GM20431 (cell line): ENCODE data around the gene ORAI3.

Source experiments
- in situ Hi-C: fragments of 300-500 bp; cut with MseI, MboI; formaldehyde crosslinking; loops from one replicate; pipeline ENCODE4 v1.15.0; 2020; ENCODE audit warnings: low sequenced_read_pairs; ENCODE audit not compliant: unreplicated experiment

ORAI3 gene

DNA sequence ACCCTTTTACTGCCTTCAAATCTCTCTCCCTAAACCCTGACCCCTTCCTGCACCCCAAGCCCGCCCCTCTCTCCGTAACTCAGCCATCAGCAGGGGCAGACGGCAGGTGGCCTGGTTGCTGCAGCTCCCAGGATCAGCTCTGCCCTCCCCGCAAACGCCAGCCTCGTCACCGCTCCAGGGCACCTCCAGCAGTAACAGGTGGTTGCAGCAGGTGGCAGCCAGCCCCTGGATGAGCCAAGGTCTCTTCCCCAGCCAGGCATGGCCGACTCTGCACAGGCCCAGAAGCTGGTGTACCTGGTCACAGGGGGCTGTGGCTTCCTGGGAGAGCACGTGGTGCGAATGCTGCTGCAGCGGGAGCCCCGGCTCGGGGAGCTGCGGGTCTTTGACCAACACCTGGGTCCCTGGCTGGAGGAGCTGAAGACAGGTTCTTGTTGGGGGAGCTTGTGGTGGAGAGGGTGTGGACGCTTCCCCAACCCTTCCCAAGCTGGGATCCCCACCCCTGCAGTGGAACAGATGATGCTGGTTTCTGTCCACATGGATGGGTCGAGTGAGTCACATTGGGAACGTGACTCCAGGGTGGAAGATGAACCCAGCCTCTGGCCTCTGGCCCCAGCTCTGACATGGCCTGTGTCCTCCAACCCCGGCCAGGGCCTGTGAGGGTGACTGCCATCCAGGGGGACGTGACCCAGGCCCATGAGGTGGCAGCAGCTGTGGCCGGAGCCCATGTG, 36.7 kb downstream of the ORAI3 start:
- in situ Hi-C loops: loop anchor here (25.0 kb wide), 1 partner anchor 452 kb away; the partner anchor contains the start of genes COX6A2 and ZNF843

DNA sequence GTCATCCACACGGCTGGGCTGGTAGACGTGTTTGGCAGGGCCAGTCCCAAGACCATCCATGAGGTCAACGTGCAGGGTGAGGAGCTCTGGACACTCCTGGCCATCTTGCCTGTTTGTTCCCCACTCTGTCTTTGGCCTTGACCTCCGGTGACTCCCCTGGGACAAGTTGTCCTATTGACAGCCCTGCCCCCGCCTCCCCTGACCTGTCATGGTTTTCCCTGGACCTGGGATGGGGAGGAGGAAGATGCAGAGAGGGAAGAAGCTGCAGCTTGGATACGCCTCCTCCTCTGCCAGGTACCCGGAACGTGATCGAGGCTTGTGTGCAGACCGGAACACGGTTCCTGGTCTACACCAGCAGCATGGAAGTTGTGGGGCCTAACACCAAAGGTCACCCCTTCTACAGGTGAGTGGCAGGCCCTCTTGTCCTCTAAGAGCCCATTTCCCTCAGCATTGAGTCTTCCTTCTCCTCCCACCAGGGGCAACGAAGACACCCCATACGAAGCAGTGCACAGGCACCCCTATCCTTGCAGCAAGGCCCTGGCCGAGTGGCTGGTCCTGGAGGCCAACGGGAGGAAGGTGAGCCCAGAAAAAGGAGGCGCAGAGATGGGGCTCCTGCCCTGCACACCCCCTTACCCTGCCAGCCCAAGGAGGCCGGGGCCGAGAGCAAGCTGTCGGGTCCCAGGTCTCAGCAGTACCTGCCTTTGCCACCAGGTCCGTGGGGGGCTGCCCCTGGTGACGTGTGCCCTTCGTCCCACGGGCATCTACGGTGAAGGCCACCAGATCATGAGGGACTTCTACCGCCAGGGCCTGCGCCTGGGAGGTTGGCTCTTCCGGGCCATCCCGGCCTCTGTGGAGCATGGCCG, 37.5 kb downstream of the ORAI3 start:
- in situ Hi-C loops: loop anchor here (25.0 kb wide), 1 partner anchor 451 kb away; the partner anchor contains the start of genes COX6A2 and ZNF843

GRCh38 chr16:30987581-30988190, 38.8 kb downstream of the ORAI3 start:
- in situ Hi-C loops: loop anchor here (25.0 kb wide), 1 partner anchor 450 kb away; the partner anchor contains the start of genes COX6A2 and ZNF843

DNA sequence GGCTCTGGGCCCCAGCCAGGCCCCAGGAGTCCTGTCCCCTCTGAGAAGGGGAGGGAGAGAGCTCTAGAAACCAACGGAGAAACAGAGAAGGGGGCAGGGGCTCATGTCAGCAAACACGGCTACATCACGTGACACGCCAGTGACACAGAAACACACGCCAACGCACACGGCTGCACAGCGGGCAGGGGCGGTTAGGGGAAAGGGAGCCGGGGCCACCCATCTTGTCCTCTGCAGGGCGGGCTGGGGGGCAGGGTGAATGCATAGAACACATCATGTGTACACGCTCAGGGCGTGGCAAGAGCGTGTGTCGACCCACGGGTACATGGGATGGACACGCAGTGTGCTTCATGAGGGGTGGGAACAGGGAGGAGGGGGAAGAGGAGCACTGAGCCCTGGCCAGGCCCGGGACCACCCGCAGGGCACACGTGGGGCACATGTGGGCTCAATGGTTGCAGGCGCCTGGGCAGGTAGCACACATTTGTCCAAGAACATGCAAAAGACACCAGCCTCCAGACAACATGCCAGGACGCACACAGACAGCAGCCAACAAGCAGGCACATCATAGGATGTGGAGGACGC, 40.7 kb downstream of the ORAI3 start:
- in situ Hi-C loops: loop anchor here (25.0 kb wide), 1 partner anchor 448 kb away; the partner anchor contains the start of genes COX6A2 and ZNF843

GRCh38 chr16:30990105-30990504, 41.2 kb downstream of the ORAI3 start:
- in situ Hi-C loops: loop anchor here (25.0 kb wide), 1 partner anchor 447 kb away; the partner anchor contains the start of genes COX6A2 and ZNF843

DNA sequence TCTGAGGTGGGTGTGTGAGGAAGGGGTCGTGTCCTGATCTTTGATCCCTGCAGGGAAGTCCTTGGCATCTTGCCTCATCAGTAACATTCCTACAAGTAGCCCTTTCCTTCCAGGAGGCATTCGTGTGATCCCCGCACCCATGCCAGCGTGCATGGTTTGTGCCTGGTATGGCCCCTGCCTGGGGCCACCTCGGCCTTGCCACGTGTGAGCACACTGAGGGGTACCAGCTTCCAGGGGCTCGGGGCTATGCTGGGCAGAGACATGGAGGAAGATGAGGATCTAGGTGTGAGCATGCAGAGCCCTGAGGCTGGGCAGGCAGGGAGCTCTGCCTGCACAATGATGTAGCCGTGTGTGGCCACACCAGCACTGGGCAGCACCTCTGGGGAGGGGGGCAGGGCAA, 42.2 kb downstream of the ORAI3 start:
- in situ Hi-C loops: loop anchor here (25.0 kb wide), 1 partner anchor 446 kb away; the partner anchor contains the start of genes COX6A2 and ZNF843

DNA sequence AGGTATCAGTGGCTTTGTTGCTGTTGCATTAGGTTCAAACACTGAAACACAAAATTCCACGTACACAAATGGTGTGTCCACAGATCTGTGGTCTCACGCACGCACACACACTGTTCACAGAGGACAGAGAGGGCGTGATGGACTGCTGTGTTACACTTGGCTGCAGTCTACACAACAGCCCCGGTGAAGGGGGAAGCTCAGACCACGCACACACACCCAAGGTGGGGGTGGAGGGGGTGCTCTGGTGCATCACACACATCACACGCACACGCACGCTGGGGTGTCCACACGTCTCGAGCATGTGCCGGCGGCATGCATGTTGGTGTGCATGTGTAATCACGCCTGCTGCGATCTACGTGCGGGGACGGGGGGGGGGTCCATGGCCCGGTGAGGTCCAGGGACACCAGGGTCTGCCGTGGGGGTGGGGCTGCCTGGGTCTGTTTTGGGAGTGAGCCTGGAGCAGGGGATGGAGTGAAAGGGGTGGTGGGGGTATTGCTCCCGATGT, 43.5 kb downstream of the ORAI3 start:
- in situ Hi-C loops: loop anchor here (25.0 kb wide), 1 partner anchor 445 kb away; the partner anchor contains the start of genes COX6A2 and ZNF843

- in situ Hi-C loops: loop anchor here (25.0 kb wide), 1 partner anchor 444 kb away; the partner anchor contains the start of genes COX6A2 and ZNF843
Observed at GRCh38 chr16:30992931-30993816, 44.3 kb downstream of the ORAI3 start.

DNA sequence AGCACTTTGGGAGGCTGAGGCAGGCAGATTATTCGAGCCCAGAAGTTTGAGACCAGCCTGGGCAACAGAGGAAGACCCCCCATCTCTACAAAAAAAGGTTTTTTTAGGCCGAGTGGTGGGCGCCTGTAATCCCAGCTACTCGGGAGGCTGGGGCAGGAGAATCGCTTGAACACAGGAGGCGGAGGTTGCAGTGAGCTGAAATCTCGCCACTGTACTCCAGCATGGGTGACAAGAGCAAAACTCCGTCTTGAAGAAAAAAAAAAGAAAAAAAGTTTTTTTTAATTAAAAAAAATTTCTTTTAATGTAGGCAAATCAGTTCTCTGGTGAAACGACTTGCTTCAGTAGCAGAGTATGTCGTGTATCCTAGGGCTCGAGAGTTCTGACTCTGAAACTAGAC, 47.1 kb downstream of the ORAI3 start:
- in situ Hi-C loops: loop anchor here (25.0 kb wide), 1 partner anchor 441 kb away; the partner anchor contains the start of genes COX6A2 and ZNF843

DNA sequence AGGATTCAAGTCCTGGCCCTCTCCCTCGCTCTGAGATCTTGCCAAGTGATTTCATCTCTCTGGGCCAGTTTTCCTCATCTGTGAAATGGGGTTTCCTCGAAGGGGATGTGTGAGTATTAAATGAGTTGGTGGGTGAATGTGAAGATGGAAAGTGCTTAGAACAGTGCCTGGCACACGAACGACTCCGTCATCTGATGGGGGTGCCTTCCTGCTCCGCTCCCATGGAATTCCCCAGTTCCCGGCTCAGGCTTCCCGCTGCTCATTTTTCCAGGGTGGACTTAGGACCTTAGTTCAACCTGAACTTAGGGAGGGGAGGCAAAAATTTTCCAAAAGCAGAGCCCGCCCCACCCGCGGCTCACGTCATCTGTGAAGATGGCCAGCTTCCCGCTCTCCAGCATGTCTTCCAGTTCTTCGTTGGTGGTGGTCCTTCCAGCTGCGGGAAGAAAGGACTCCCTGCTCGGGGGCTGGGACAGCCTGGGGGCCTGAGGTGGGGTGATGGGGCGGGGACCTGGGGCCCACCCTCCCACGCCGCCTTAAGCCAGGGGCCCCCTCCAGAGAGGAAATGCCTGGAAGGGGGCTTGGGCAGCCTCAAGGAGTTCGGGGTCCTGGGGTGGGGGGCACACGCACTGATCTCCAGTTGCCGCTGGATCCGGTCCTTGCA, 47.6 kb downstream of the ORAI3 start:
- in situ Hi-C loops: loop anchor here (25.0 kb wide), 1 partner anchor 441 kb away; the partner anchor contains the start of genes COX6A2 and ZNF843

- in situ Hi-C loops: loop anchor here (25.0 kb wide), 1 partner anchor 440 kb away; the partner anchor contains the start of genes COX6A2 and ZNF843
Observed at GRCh38 chr16:30996985-30997724, 48.3 kb downstream of the ORAI3 start.

- in situ Hi-C loops: loop anchor here (25.0 kb wide), 1 partner anchor 439 kb away; the partner anchor contains the start of genes COX6A2 and ZNF843
Observed at GRCh38 chr16:30997725-30998711, 49.1 kb downstream of the ORAI3 start.

GRCh38 chr16:30998852-30999761, 50.2 kb downstream of the ORAI3 start:
- in situ Hi-C loops: loop anchor here (25.0 kb wide), 1 partner anchor 438 kb away; the partner anchor contains the start of genes COX6A2 and ZNF843

DNA sequence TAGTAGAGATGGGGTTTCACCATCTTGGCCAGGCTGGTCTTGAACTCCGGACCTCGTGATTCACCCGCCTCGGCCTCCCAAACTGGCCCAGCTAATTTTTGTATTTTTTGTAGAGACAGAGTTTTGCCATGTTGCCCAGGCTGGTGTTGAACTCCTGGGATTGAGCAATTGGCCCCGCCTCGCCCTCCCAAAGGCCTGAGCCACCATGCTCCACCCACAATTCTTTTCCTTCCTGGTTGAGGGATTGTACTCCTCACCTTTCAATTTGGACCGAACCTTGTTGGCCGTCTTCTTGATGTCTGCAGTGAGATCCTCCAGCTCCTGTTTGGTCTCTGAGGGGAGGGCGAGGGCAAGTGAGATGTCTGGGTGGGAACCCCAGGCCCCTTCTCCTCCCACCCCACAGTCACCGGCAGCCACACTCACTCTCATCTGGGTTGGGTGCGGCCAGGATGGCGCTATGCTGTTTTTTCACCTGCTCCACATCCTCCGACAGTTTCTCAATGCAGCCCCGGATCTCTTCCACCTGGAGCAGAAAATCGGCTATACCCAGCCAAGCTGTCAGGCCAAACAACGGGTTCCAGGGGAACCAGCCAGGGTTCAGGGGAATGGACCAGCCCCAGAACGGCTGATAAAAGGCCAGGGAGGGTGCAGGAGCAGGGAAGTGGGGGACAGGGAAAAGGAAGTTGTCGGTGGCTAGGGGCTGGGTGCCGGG, 52.0 kb downstream of the ORAI3 start:
- in situ Hi-C loops: no loop called here
